HepG2 (cell line): ENCODE results near the gene MUL1. TPM values are rescaled to one million over a fixed set of nuclear protein-coding genes. Genes with fewer than 3 reads are reported as not detected.

Experiments used
- ATAC-seq: fragments of 200-7000 bp; cut with Tn5 transposase; 3 replicates; pipeline ENCODE4 v1.9.1; 2020; ENCODE audit warnings: mild to moderate bottlenecking, moderate library complexity
- BruUV-seq: library from RNA; stranded (reverse); fragments of 400-500 nt; replicated peaks from 2 replicates; lab custom pipeline; 2021; lab: Mats Ljungman, UMichigan
- CTCF ChIA-PET: fragments of 300-600 bp; formaldehyde crosslinking; extraction: SDS; loops from one replicate; lab custom pipeline; 2021; ENCODE audit warnings: low total read pairs, inconsistent platforms, low intra/inter-chr PET ratio; lab: Yijun Ruan, JAX
- POLR2A ChIA-PET: fragments of 350-600 bp; sonication (Branson Sonifier 250); formaldehyde crosslinking; loops from one replicate; lab custom pipeline; 2020; ENCODE audit warnings: antibody characterized with exemption, inconsistent platforms; lab: Yijun Ruan, JAX
- DNase-seq: peaks from one replicate; pipeline ENCODE4 v3.0.0-alpha.2; 2015; ENCODE audit warnings: low spot score
- FAIRE-seq: peaks from 3 replicates; lab custom pipeline; 2011; peaks lifted over from hg19 to GRCh38; lab: Jason Lieb, UNC
- H2AFZ ChIP-seq: one replicate; pipeline ENCODE4 v1.6.1; 2011; ENCODE audit warnings: low read length, inconsistent platforms
- H3K27ac ChIP-seq: fragments of 300-600 bp; 3 replicates; pipeline ENCODE4 v1.8.0; 2011; ENCODE audit warnings: mixed run types, mild to moderate bottlenecking, mixed read lengths, low read length, inconsistent platforms; ENCODE audit not compliant: insufficient read depth; ENCODE audit errors: extremely low read length
- H3K27me3 ChIP-seq, 2 experiments: fragments of 200-600 bp in 1 of 2; 2 replicates in 1 of 2; 3 replicates in 1 of 2; pipeline versions ENCODE4 v1.6.0 to v1.8.0; 2011; ENCODE audit warnings: low read length in 2 of 2, mild to moderate bottlenecking in 2 of 2, moderate library complexity in 2 of 2, inconsistent platforms in 1 of 2; ENCODE audit not compliant: insufficient read depth in 2 of 2, control insufficient read depth in 1 of 2
- H3K36me3 ChIP-seq, 2 experiments: fragments of 200-600 bp in 1 of 2; replicated peaks in 1 of 2; 2 replicates in 1 of 2; 3 replicates in 1 of 2; pipeline versions ENCODE4 v1.5.1 to v1.8.0; 2011; ENCODE audit warnings: low read length in 2 of 2, inconsistent platforms in 1 of 2; ENCODE audit not compliant: insufficient read depth in 2 of 2, control insufficient read depth in 1 of 2
- H3K4me1 ChIP-seq: 2 replicates; pipeline ENCODE4 v1.5.1; 2012; ENCODE audit warnings: low read length, inconsistent platforms; ENCODE audit not compliant: insufficient read depth
- H3K4me2 ChIP-seq: 2 replicates; pipeline ENCODE4 v1.6.0; 2011; ENCODE audit warnings: low read depth, low read length, inconsistent platforms
- H3K4me3 ChIP-seq, 3 experiments: fragments of 200-600 bp in 1 of 3; sonication (generic), shearing (Covaris generic) in 1 of 3; replicated peaks in 1 of 3; 2 replicates each; pipeline ENCODE4 v1.5.1; 2011 to 2016; ENCODE audit warnings: low read length in 3 of 3, inconsistent platforms in 2 of 3, low read depth in 2 of 3, mild to moderate bottlenecking in 2 of 3, control low read depth in 1 of 3, mixed read lengths in 1 of 3; ENCODE audit not compliant: insufficient read depth in 1 of 3
- H3K79me2 ChIP-seq: one replicate; pipeline ENCODE4 v1.6.1; 2011; ENCODE audit warnings: low read length, inconsistent platforms; ENCODE audit not compliant: insufficient read depth
- H3K9ac ChIP-seq: 2 replicates; pipeline ENCODE4 v1.6.0; 2011; ENCODE audit warnings: mild to moderate bottlenecking, low read depth, low read length, inconsistent platforms; ENCODE audit not compliant: insufficient read depth
- H3K9me3 ChIP-seq: 2 replicates; pipeline ENCODE4 v1.5.1; 2012; ENCODE audit warnings: mild to moderate bottlenecking, low read length
- H4K20me1 ChIP-seq: 2 replicates; pipeline ENCODE4 v1.6.0; 2011; ENCODE audit warnings: inconsistent platforms, mild to moderate bottlenecking, low read length, moderate library complexity; ENCODE audit not compliant: insufficient read depth
- AKAP8 ChIP-seq: sonication (generic); formaldehyde crosslinking; IDR thresholded peaks from 2 replicates; pipeline ENCODE4 v1.5.1; 2020; ENCODE audit warnings: mild to moderate bottlenecking, missing genetic modification reagents
- CAMTA2 ChIP-seq: sonication (generic); formaldehyde crosslinking; IDR thresholded peaks from 2 replicates; pipeline ENCODE4 v1.4.0; 2020; ENCODE audit warnings: mild to moderate bottlenecking, missing genetic modification reagents, borderline replicate concordance
- CREB1 ChIP-seq, 2 experiments: fragments of 450-650 bp in 1 of 2; IDR thresholded peaks; 2 replicates each; pipeline ENCODE4 v1.6.1; 2016 to 2017; ENCODE audit warnings: control low read depth in 1 of 2, mild to moderate bottlenecking in 1 of 2, missing compliant biosample characterization in 1 of 2, missing genetic modification characterization in 1 of 2
- ZBTB20 ChIP-seq: sonication (generic); formaldehyde crosslinking; IDR thresholded peaks from 2 replicates; pipeline ENCODE4 v1.8.1; 2023; ENCODE audit warnings: missing genetic modification reagents, low read depth, mild to moderate bottlenecking, borderline replicate concordance
- ZNF788 ChIP-seq: sonication (generic); formaldehyde crosslinking; IDR thresholded peaks from 2 replicates; pipeline ENCODE4 v1.5.0; 2020; ENCODE audit warnings: mild to moderate bottlenecking, missing genetic modification reagents, borderline replicate concordance
- WGBS: methylation state at CpG from one replicate; pipeline ENCODE4 v1.1.6; 2017; ENCODE audit warnings: low lambda C conversion rate; 5-methylcytosine and 5-hydroxymethylcytosine counted together
- in situ Hi-C: cut with HindIII; loops from 2 replicates; pipeline ENCODE4 v1.10.0; 2017; ENCODE audit warnings: low pct_unique_long_range_greater_than_20kb; ENCODE audit not compliant: extremely low pct_ligation_motif_present
- intact Hi-C: fragments of 100-400 bp; cut with micrococcal nuclease; formaldehyde crosslinking; loops from one replicate; pipeline ENCODE4 v1.10.0; 2022; ENCODE audit not compliant: unreplicated experiment
- polyA plus RNA-seq, 8 experiments: library from polyadenylated mRNA; depleted of rRNA in 3 of 8; stranded (reverse) in 7 of 8; unstranded in 1 of 8; fragments of >200 nt; fragmentation: Illumina TruSeq in 4 of 8; extraction: Trizol in 4 of 8; gene quantifications; 2 replicates each; pipeline versions ENCODE4 v1.2.1 to v1.2.3, GENCODE V29; 2011 to 2016; ENCODE audit warnings: low read depth in 4 of 8, missing spikeins in 1 of 8, mixed read lengths in 1 of 8; ENCODE audit not compliant: insufficient read depth in 1 of 8
- total RNA-seq, 5 experiments: library from RNA; depleted of rRNA; stranded (reverse); fragments of >200 nt; fragmentation: Illumina TruSeq; extraction: Trizol; gene quantifications; 2 replicates each; pipeline ENCODE4 v1.2.3, GENCODE V29; 2016; ENCODE audit warnings: low read depth in 1 of 5
- TF ChIP-seq, protein P1 (sequence below): sonication (generic); formaldehyde crosslinking; IDR thresholded peaks from 2 replicates; pipeline ENCODE4 v1.4.0; 2020; ENCODE audit warnings: missing genetic modification reagents
- TF ChIP-seq, protein P2 (sequence below): sonication (generic); formaldehyde crosslinking; IDR thresholded peaks from 2 replicates; pipeline ENCODE4 v1.8.0; 2022; ENCODE audit warnings: missing genetic modification reagents, low read depth, mild to moderate bottlenecking, borderline replicate concordance
- TF ChIP-seq, protein P3 (sequence below): sonication (generic); formaldehyde crosslinking; IDR thresholded peaks from 2 replicates; pipeline ENCODE4 v1.5.0; 2020; ENCODE audit warnings: mild to moderate bottlenecking, missing genetic modification reagents

MUL1 gene
- total and polyA plus RNA-seq, 2 of the 13 experiments (the other 11 are each of a cell fraction or from before 2014, with no cell fraction given), result 21.5 to 26.5 TPM

DNA sequence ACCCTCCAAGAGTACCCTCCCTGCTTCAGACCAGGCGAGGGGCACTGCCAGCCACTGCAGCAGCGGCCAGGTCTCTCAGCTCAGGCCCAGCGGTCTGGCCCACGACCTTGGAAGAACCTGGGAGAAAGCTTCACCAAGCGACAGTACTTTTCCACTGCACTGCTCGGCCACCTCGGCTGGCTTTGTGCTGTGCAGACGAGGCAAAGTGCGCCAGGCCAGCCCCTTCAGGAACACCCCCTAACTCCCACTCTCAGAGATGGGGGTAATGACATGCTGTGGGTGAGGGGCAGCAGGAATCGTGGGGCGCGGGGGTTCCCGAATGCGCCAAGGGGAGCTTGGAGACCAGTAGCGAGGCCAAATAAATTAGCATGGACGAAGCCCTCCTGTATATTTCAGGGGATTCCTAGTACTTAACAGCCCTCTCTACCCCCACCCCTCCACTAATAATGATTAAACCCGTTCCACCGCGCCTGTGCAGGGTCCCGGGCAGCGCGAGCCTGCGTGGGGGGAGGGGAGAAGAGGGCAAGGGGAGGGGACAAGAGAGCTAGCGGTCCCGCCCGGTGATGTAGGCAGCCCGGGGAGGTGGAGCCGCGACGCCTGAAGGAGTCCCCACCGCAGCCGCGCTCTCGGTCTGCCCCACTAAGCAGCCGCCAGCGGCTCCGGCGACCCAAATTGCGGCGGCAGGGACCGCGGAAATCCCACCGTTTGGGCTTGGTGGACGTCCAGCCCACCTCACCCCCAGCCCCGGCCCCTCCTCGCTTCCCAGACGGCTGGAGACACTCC, 44.2 kb upstream of the MUL1 start, which contains the start of gene FAM43B (continued):
- TF ChIP-seq, protein P1, sequence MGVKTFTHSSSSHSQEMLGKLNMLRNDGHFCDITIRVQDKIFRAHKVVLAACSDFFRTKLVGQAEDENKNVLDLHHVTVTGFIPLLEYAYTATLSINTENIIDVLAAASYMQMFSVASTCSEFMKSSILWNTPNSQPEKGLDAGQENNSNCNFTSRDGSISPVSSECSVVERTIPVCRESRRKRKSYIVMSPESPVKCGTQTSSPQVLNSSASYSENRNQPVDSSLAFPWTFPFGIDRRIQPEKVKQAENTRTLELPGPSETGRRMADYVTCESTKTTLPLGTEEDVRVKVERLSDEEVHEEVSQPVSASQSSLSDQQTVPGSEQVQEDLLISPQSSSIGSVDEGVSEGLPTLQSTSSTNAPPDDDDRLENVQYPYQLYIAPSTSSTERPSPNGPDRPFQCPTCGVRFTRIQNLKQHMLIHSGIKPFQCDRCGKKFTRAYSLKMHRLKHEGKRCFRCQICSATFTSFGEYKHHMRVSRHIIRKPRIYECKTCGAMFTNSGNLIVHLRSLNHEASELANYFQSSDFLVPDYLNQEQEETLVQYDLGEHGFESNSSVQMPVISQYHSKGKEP (CRISPR knock-in tag), result no peak
- 0 out of 2 replicates have a peak, but pooled peaks have one; percentile 20 for TF ChIP-seq AKAP8
- TF ChIP-seq, protein P2, sequence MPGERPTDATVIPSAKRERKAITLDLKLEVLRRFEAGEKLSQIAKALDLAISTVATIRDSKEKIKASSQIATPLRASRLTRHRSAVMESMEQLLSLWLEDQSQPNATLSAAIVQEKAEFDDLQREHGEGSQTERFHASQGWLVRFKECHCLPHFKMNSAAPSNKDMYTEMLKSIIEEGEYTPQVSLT, result no peak
- no peak for TF ChIP-seq ZBTB20 (CRISPR knock-in tag)
- TF ChIP-seq, protein P3, sequence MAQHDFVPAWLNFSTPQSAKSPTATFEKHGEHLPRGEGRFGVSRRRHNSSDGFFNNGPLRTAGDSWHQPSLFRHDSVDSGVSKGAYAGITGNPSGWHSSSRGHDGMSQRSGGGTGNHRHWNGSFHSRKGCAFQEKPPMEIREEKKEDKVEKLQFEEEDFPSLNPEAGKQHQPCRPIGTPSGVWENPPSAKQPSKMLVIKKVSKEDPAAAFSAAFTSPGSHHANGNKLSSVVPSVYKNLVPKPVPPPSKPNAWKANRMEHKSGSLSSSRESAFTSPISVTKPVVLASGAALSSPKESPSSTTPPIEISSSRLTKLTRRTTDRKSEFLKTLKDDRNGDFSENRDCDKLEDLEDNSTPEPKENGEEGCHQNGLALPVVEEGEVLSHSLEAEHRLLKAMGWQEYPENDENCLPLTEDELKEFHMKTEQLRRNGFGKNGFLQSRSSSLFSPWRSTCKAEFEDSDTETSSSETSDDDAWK (CRISPR knock-in tag), result no peak
- TF ChIP-seq, all 625 proteins: peak for 204

DNA sequence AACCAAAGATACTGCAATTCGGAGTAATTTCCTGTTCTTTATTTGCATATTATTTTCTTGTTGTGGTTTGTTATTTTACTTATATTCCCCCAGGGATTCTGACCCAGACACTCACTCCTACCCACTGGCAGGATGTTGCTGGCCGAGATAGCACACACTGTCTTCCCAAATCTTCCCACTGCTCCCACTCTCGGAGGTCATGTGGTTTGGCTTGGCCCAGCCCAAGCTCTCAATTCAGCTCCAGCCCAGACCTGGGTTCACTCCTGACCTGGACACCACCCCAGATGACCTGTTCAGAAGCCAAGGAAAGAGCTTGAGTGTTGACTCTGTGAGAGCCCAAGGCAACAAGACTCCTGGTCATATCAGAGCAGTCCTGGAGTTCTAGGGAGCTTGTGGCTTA, 43.2 kb upstream of the MUL1 start:
- H3K9me3 ChIP-seq, result no peaks in the 10 kb centered on the region
- H3K4me2 ChIP-seq, result peak overlapping the region; percentile 89
- in situ Hi-C loops, result no loop called here
- 0 out of 2 replicates have a peak, but pooled peaks have one; percentile 2 for TF ChIP-seq ZNF788
- no peak for TF ChIP-seq CAMTA2 (CRISPR knock-in tag)
- no peak for TF ChIP-seq CREB1 (IDR thresholded peaks at IDR 0.05)
- TF ChIP-seq CREB1 (CRISPR knock-in tag; IDR thresholded peaks at IDR 0.05), result 0 out of 2 replicates have a peak, but pooled peaks have one; percentile 15
- intact Hi-C loops, result no loop called here
- POLR2A ChIA-PET, result interaction anchor here (0.8 to 2.6 kb wide), 13 partner anchors 10 to 116 kb away, joined by 3 to 45 read pairs (median 6); partner anchors contain the start of genes CDA, DDOST, MUL1 and PINK1
- no peaks in the 10 kb centered on the region for H3K79me2 ChIP-seq
- no peaks in the 10 kb centered on the region; the same call in 1 of the 2 replicates for H4K20me1 ChIP-seq
- WGBS, result 80% methylated on average over 3 of the region's 3 CpGs
- H3K4me3 ChIP-seq, result peak overlapping the region; percentile 57 to 81 (median 75)
- peak overlapping the region; percentile 95 for H3K27ac ChIP-seq
- peaks cover 34% of the 10 kb centered on the region for H3K4me1 ChIP-seq
- BruUV-seq, result no TSS peak
- H3K27me3 ChIP-seq, result peaks cover 0 to 5% of the 10 kb centered on the region in 2 experiments; a peak in 1 of 5 replicates
- peak overlapping the region; percentile 87 for H3K9ac ChIP-seq
- no peaks in the 10 kb centered on the region for H3K36me3 ChIP-seq
- CTCF ChIA-PET, result interaction anchor here (0.6 kb wide), 1 partner anchor 13 kb away, joined by 3 read pairs; no protein-coding TSS in a partner anchor
- H2AFZ ChIP-seq, result no peak overlapping the region
- no peak for DNase-seq
- FAIRE-seq, result no peak
- no peak; the same call in 2 of the 3 replicates for ATAC-seq
